Measurements from ENCODE around the gene FUT7. TPM values are rescaled to one million over a fixed set of nuclear protein-coding genes. Genes with fewer than 3 reads are reported as not detected.

The FUT7 gene
- total and polyA plus RNA-seq, 11 donors = 0.15 to 0.48 (median 0.17) TPM; not detected in 8

- no peak overlapping the region for H3K27ac ChIP-seq
- peaks cover 0 to 48% (median 20%) of the 10 kb centered on the region in 12 donors for H3K4me1 ChIP-seq
- DNase-seq (peak in 1 of 5 donors; percentile 25), ATAC-seq (no peak)
- peaks cover 0 to 30% (median 6%) of the 10 kb centered on the region in 9 donors for H3K27me3 ChIP-seq
- WGBS, 4 donors = 28 to 59% (median 47%) methylated on average over 4 to 33 of the region's 33 CpGs
- H3K36me3 ChIP-seq = no peaks in the 10 kb centered on the region
- peak overlapping the region in 3 of 12 donors; percentile 12 to 23 (median 19) for H3K4me3 ChIP-seq
- intact Hi-C loops (cut with DNase I) = no loop called here
- H3K9me3 ChIP-seq = peaks cover 0 to 6% (median 0%) of the 10 kb centered on the region in 12 donors
- no peak for TF ChIP-seq POLR2A (IDR thresholded peaks at IDR 0.05)
- TF ChIP-seq CTCF (IDR thresholded peaks at IDR 0.05) = no peak
Measured at GRCh38 chr9:136985853-136986252, 46.0 kb downstream of the FUT7 start.

- no peak for TF ChIP-seq CTCF (IDR thresholded peaks at IDR 0.05)
- TF ChIP-seq POLR2A (IDR thresholded peaks at IDR 0.05) = no peak
- peaks cover 0 to 30% (median 6%) of the 10 kb centered on the region in 9 donors for H3K27me3 ChIP-seq
- peak in 1 of 5 donors; percentile 36 for DNase-seq
- H3K4me1 ChIP-seq = peaks cover 0 to 56% (median 26%) of the 10 kb centered on the region in 12 donors
- intact Hi-C loops (cut with DNase I) = no loop called here
- H3K4me3 ChIP-seq = peak overlapping the region in 4 of 12 donors; percentile 12 to 23 (median 16)
- no peak overlapping the region for H3K27ac ChIP-seq
- ATAC-seq = peak in 1 of 4 donors; percentile 6
- no peaks in the 10 kb centered on the region for H3K36me3 ChIP-seq
- 15 to 33% (median 28%) methylated on average over 18 to 48 of the region's 48 CpGs for WGBS, 4 donors
- H3K9me3 ChIP-seq = no peaks in the 10 kb centered on the region
Measured at GRCh38 chr9:136985027-136985602, 46.8 kb downstream of the FUT7 start.

DNA sequence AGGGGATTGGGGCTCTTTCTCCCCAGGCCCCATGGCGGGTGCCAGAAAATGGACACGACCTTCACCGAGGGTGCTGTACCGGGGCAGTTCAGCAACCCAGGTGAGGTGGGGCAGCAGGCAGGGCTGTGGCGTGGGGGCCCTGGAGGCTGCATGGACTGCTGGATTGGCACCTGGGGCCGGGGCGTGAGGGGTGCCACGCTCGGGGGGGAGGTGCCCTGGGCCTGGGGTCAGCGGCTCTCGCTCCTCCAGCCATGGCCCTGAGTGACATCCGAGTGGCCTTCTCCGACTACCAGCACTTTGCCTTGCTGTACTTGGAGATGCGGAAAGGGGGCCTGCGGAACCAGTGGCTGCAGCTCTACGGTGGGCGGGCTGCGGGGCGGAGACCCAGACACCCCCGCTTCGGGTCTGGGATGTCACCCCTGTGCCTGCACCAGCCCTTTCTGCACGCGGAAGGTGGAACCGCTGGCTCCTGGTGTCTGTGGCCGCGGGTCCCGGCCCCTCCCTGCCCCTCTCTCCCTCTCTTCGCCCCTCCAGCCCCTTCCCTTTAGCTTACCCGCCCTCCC, 47.3 kb downstream of the FUT7 start:
- H3K27ac ChIP-seq = peak overlapping the region in 2 of 12 donors; percentile 43 to 86
- no peaks in the 10 kb centered on the region for H3K36me3 ChIP-seq
- peak overlapping the region in 1 of 12 donors; percentile 12 for H3K4me3 ChIP-seq
- intact Hi-C loops (cut with DNase I) = loop anchor here in 2 of 10 donors (5.0 kb wide), 2 partner anchors 37 to 192 kb away; partner anchors contain the start of genes C8G (in 1 of the 2) and TMEM141 (in 1 of the 2)
- H3K4me1 ChIP-seq = peaks cover 0 to 61% (median 30%) of the 10 kb centered on the region in 12 donors
- H3K9me3 ChIP-seq = no peaks in the 10 kb centered on the region
- H3K27me3 ChIP-seq = peaks cover 0 to 30% (median 6%) of the 10 kb centered on the region in 9 donors
- 53 to 66% (median 63%) methylated on average over 20 to 29 of the region's 29 CpGs for WGBS, 4 donors
- no peak for TF ChIP-seq POLR2A (IDR thresholded peaks at IDR 0.05)
- no peak for TF ChIP-seq CTCF (IDR thresholded peaks at IDR 0.05)
- peak in 1 of 5 donors; percentile 25 for DNase-seq
- ATAC-seq = no peak

GRCh38 chr9:136983656-136984314, 48.1 kb downstream of the FUT7 start:
- intact Hi-C loops (cut with DNase I) = loop anchor here in 2 of 10 donors (5.0 kb wide), 2 partner anchors 36 to 191 kb away; partner anchors contain the start of genes C8G (in 1 of the 2) and TMEM141 (in 1 of the 2)
- Histone ChIP-seq H3K4me3 (no peak overlapping the region), H3K4me1 (peaks cover 0 to 69% (median 34%) of the 10 kb centered on the region in 12 donors), H3K36me3 (no peaks in the 10 kb centered on the region), H3K9me3 (no peaks in the 10 kb centered on the region), H3K27me3 (peaks cover 0 to 30% (median 6%) of the 10 kb centered on the region in 9 donors), H3K27ac (peak overlapping the region in 7 of 12 donors; percentile 14 to 98 (median 86))
- TF ChIP-seq POLR2A (IDR thresholded peaks at IDR 0.05) = no peak
- no peak for TF ChIP-seq CTCF (IDR thresholded peaks at IDR 0.05)
- ATAC-seq (peak in 1 of 4 donors; percentile 0), DNase-seq (peak in 1 of 5 donors; percentile 32)
- WGBS, 4 donors = 75 to 89% (median 80%) methylated on average over 7 to 11 of the region's 11 CpGs
